Measurements from ENCODE around the gene CSRP1. TPM values are rescaled to one million over a fixed set of nuclear protein-coding genes. Genes with fewer than 3 reads are reported as not detected.

CSRP1 gene
- total and polyA plus RNA-seq, 7 donors = 14.7 to 27.7 (median 23.2) TPM

DNA sequence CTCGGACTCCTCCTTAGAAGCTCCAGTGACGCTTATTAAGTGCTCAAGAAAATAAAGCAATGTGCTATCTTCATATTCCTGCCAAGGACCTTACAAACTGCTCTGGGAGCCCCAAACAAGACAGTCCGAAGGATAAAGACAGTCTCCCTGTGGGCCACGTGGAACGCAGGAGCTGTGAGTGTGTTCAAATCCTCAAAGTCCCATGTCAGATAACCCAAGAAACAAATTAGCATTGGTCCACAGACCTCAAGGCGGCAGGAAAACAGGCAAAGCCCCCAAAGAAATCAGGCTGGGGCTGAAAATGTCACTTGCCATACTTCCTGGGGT, 29.0 kb upstream of the CSRP1 start:
- Histone ChIP-seq H3K9me3 (no peaks in the 10 kb centered on the region), H3K4me1 (peaks cover 26% of the 10 kb centered on the region), H3K27ac (peak overlapping the region; percentile 58), H3K4me3 (no peak overlapping the region), H3K27me3 (ENCODE audit: insufficient read depth in 3 of 3, low read length in 2 of 3) (peaks cover 0 to 57% (median 17%) of the 10 kb centered on the region in 3 donors), H3K36me3 (ENCODE audit: insufficient read depth in 1 of 2, low read depth in 1 of 2) (no peaks in the 10 kb centered on the region)
- TF ChIP-seq, protein P1, sequence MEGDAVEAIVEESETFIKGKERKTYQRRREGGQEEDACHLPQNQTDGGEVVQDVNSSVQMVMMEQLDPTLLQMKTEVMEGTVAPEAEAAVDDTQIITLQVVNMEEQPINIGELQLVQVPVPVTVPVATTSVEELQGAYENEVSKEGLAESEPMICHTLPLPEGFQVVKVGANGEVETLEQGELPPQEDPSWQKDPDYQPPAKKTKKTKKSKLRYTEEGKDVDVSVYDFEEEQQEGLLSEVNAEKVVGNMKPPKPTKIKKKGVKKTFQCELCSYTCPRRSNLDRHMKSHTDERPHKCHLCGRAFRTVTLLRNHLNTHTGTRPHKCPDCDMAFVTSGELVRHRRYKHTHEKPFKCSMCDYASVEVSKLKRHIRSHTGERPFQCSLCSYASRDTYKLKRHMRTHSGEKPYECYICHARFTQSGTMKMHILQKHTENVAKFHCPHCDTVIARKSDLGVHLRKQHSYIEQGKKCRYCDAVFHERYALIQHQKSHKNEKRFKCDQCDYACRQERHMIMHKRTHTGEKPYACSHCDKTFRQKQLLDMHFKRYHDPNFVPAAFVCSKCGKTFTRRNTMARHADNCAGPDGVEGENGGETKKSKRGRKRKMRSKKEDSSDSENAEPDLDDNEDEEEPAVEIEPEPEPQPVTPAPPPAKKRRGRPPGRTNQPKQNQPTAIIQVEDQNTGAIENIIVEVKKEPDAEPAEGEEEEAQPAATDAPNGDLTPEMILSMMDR (IDR thresholded peaks at IDR 0.05) = no peak
- WGBS, 3 donors = 72 to 81% (median 77%) methylated on average over 6 of the region's 6 CpGs
- intact Hi-C loops (cut with DNase I) = no loop called here
- DNase-seq = peak in 1 of 2 donors; percentile 24
- ATAC-seq = no peak

DNA sequence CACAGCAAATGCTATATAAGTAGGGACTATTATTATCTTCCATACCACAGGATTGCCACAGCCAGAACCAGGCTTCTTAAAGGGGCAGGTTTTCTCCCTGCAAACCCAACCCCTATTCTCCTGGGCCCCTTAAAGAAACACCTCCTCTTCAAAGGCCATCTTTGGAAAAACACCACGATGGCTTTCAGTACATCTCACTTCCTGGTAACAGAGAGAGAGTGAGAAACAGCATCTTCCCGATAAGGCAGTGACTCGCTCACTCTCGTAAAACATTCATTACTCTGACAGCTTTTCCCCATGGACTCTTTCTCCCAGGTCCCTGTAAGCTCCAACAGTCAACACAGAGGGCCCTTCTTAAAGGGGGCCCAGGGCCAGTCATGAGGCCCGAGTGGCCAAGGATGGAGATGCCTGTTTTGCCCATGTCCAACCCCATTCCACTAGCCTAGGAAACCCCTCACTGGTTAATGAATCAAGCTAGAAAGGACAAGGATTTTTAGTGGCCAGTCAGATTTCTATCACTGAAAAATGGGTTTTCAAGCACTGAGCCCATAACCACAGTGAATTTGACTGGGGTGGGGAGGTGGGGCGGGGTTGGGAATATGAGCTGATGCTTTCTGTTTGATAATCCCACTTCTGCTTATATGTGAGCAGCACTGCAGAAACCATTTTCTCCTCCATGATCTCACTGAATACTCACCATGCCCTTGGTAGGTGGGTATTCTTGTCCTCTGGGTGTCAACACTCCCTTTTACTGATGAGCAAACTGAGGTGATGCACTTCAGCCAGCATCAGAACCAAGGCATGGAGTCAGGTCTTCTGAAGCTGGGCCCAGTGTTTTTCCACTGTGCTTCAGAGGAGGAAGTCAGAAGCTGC, 28.4 kb upstream of the CSRP1 start:
- intact Hi-C loops (cut with DNase I) = no loop called here
- no peak for ATAC-seq

DNA sequence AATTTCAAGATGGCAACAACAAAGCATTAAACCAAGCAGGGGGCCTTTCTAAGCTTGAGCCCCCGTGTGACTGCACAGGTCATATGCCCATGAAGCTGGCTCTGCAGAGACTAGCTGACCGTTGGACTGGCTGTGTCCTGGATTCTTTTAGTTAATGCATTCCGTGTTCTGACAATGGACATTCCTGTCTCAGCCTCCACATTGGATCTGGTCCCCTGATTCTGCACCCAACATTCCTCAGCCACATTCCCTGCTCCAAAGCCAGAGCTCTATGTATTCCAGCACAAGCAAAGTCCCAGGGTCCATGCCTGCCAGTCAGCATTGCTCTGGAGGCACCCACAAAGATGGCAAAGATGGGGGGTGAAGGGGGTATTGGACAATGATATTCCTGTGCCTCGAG, 26.9 kb upstream of the CSRP1 start:
- 37 to 50% (median 50%) methylated on average over 4 of the region's 4 CpGs for WGBS, 3 donors
- intact Hi-C loops (cut with DNase I) = no loop called here
- DNase-seq = no peak
- Histone ChIP-seq H3K4me3 (no peak overlapping the region), H3K27me3 (ENCODE audit: insufficient read depth in 3 of 3, low read length in 2 of 3) (peaks cover 0 to 38% (median 11%) of the 10 kb centered on the region in 3 donors), H3K27ac (no peak overlapping the region), H3K36me3 (ENCODE audit: insufficient read depth in 1 of 2, low read depth in 1 of 2) (no peaks in the 10 kb centered on the region), H3K4me1 (peaks cover 21% of the 10 kb centered on the region), H3K9me3 (no peaks in the 10 kb centered on the region)
- TF ChIP-seq, protein P1 (IDR thresholded peaks at IDR 0.05) = no peak
- no peak for ATAC-seq

More for the DNA sequence above, 28.4 kb upstream of the CSRP1 start:
- DNase-seq = no peak
- Histone ChIP-seq H3K9me3 (no peaks in the 10 kb centered on the region), H3K4me3 (no peak overlapping the region), H3K4me1 (peaks cover 26% of the 10 kb centered on the region), H3K27me3 (ENCODE audit: insufficient read depth in 3 of 3, low read length in 2 of 3) (peaks cover 0 to 51% (median 17%) of the 10 kb centered on the region in 3 donors), H3K36me3 (ENCODE audit: insufficient read depth in 1 of 2, low read depth in 1 of 2) (no peaks in the 10 kb centered on the region), H3K27ac (peak overlapping the region; percentile 58)
- WGBS, 3 donors = 60 to 68% (median 64%) methylated on average over 6 of the region's 6 CpGs
- TF ChIP-seq, protein P1 (IDR thresholded peaks at IDR 0.05) = no peak

DNA sequence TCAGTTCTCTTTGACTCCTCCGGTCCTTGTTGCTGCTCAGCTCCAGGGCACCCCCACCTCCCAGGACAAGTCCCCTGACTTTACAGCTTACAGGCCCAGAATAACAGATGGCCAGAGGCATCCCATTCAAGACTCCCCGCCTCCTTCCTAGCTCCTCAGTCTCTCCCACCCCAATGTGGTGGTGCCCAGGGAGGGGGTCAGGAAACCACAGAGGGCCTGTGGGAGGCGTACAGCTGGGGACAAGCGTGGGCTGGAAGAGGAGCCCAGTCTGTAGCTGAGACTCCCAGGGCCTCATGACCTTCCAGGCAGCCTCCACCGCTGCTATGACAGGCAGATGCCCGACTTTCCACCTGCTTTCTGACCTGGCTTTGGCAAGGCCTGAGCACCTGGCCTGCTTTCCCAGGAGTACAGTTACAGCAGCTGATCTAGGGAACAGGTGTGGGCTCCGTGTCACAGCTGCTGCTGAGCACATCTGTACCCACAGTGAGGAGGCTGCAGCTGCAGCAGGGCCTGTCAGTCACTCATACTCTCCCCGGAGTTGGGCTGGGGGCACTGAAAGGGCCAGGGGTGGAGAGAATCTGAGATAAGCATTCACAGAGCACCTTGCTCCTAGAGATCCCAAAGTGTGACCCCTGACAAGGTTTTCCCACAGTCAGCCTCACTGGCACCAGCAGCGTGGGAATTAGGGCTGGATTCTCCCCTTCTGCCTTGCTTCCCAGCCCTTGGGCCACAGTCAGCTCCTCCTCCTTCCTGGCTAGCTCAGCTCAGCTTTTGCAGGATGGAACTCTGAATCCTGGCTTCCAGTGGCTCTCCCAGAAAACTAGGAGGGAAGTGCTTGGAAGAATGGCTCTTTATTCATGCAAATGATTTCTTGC, 24.9 kb upstream of the CSRP1 start:
- intact Hi-C loops (cut with DNase I) = no loop called here
- H3K9me3 ChIP-seq = no peaks in the 10 kb centered on the region
- H3K4me3 ChIP-seq = no peak overlapping the region
- TF ChIP-seq, protein P1 (IDR thresholded peaks at IDR 0.05) = no peak
- peak overlapping the region; percentile 46 for H3K27ac ChIP-seq
- WGBS, 3 donors = 19 to 30% (median 22%) methylated on average over 9 of the region's 9 CpGs
- H3K27me3 ChIP-seq (ENCODE audit: insufficient read depth in 3 of 3, low read length in 2 of 3) = peaks cover 0 to 18% (median 3%) of the 10 kb centered on the region in 3 donors
- no peaks in the 10 kb centered on the region for H3K36me3 ChIP-seq (ENCODE audit: insufficient read depth in 1 of 2, low read depth in 1 of 2)
- peaks cover 15% of the 10 kb centered on the region for H3K4me1 ChIP-seq
- ATAC-seq = peak; percentile 38 to 75 (median 67)
- peak in 1 of 2 donors; percentile 57 for DNase-seq

Data from psoas muscle (tissue), 8 donors.